Panc1 (cell line): ENCODE results near the gene GDI1.

Experiments
- POLR2AphosphoS5 ChIP-seq: IDR thresholded peaks from 2 replicates; pipeline ENCODE4 v1.6.1; 2012; ENCODE audit warnings: mild to moderate bottlenecking, low read depth, low read length, moderate library complexity
- TF ChIP-seq, protein P1 (sequence below), 2 experiments: IDR thresholded peaks; 2 replicates each; pipeline ENCODE4 v1.6.1; 2011 to 2012; ENCODE audit warnings: low read depth in 2 of 2, control low read depth in 1 of 2, low read length in 1 of 2, mild to moderate bottlenecking in 1 of 2, moderate library complexity in 1 of 2; ENCODE audit not compliant: insufficient read depth in 1 of 2

DNA sequence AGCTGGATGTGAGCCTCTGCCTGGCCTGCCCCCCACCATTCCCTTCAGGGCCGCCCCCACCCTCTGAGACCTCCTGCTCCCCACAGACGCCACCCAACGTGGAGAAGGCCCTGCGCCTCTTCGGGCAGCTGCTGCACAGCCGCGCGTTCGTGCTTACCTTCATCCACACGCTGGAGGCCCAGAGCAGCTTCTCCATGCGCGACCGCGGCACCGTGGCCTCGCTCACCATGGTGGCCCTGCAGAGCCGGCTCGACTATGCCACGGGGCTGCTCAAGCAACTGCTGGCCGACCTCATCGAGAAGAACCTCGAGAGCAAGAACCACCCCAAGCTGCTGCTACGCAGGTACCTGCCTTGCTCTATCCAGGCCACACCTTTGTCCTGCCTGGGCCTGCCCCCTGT is 31.3 kb downstream of the GDI1 start:
- no peak for TF ChIP-seq POLR2AphosphoS5
- TF ChIP-seq, protein P1, sequence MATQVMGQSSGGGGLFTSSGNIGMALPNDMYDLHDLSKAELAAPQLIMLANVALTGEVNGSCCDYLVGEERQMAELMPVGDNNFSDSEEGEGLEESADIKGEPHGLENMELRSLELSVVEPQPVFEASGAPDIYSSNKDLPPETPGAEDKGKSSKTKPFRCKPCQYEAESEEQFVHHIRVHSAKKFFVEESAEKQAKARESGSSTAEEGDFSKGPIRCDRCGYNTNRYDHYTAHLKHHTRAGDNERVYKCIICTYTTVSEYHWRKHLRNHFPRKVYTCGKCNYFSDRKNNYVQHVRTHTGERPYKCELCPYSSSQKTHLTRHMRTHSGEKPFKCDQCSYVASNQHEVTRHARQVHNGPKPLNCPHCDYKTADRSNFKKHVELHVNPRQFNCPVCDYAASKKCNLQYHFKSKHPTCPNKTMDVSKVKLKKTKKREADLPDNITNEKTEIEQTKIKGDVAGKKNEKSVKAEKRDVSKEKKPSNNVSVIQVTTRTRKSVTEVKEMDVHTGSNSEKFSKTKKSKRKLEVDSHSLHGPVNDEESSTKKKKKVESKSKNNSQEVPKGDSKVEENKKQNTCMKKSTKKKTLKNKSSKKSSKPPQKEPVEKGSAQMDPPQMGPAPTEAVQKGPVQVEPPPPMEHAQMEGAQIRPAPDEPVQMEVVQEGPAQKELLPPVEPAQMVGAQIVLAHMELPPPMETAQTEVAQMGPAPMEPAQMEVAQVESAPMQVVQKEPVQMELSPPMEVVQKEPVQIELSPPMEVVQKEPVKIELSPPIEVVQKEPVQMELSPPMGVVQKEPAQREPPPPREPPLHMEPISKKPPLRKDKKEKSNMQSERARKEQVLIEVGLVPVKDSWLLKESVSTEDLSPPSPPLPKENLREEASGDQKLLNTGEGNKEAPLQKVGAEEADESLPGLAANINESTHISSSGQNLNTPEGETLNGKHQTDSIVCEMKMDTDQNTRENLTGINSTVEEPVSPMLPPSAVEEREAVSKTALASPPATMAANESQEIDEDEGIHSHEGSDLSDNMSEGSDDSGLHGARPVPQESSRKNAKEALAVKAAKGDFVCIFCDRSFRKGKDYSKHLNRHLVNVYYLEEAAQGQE (IDR thresholded peaks at IDR 0.05; ENCODE audit: insufficient read depth in 1 of 2, low read depth in 2 of 2, low read length in 1 of 2), result no peak
